H1 (cell line): ENCODE measurements around the gene LCE6A. TPM values are rescaled to one million over a fixed set of nuclear protein-coding genes. Genes with fewer than 3 reads are reported as not detected.

Experiments
- CTCF ChIA-PET: fragments of 300-600 bp; sonication (Branson Sonifier 250); formaldehyde crosslinking; loops from one replicate; lab custom pipeline; 2021; ENCODE audit not compliant: partially characterized antibody; lab: Charles Lee
- POLR2A ChIA-PET: fragments of 300-600 bp; sonication (Branson Sonifier 250); formaldehyde crosslinking; loops from one replicate; lab custom pipeline; 2021; ENCODE audit warnings: inconsistent platforms; ENCODE audit not compliant: partially characterized antibody; lab: Charles Lee
- DNase-seq, 2 experiments: peaks; one replicate each; pipeline versions ENCODE4 v3.0.0 to v3.0.0-alpha.2; 2010 to 2022; ENCODE audit warnings: low spot score in 2 of 2, low read depth in 1 of 2, mixed read lengths in 1 of 2
- FAIRE-seq: peaks from 2 replicates; lab custom pipeline; 2011; peaks lifted over from hg19 to GRCh38; lab: Jason Lieb, UNC
- H2AFZ ChIP-seq: 2 replicates; pipeline ENCODE4 v1.8.1; 2012; ENCODE audit warnings: low read length, inconsistent platforms
- H2AK5ac ChIP-seq: 2 replicates; pipeline ENCODE4 v1.6.1; 2013; ENCODE audit warnings: low read depth, low read length
- H2BK120ac ChIP-seq: replicated peaks from 2 replicates; pipeline ENCODE3; 2013; ENCODE audit warnings: low read depth, low read length, inconsistent platforms
- H2BK12ac ChIP-seq: 2 replicates; pipeline ENCODE4 v1.6.1; 2013; ENCODE audit warnings: low read depth, low read length
- H2BK15ac ChIP-seq: 2 replicates; pipeline ENCODE4 v1.6.1; 2013; ENCODE audit warnings: low read length
- H2BK20ac ChIP-seq: 2 replicates; pipeline ENCODE4 v1.6.1; 2013; ENCODE audit warnings: low read length
- H2BK5ac ChIP-seq: 2 replicates; pipeline ENCODE4 v1.6.1; 2013; ENCODE audit warnings: low read depth, low read length
- H3K14ac ChIP-seq: 2 replicates; pipeline ENCODE4 v1.6.1; 2013; ENCODE audit warnings: inconsistent platforms; ENCODE audit not compliant: insufficient read length
- H3K18ac ChIP-seq: 2 replicates; pipeline ENCODE4 v1.6.1; 2013; ENCODE audit warnings: low read length; ENCODE audit errors: extremely low read depth
- H3K23ac ChIP-seq: 2 replicates; pipeline ENCODE4 v1.6.1; 2013; ENCODE audit warnings: inconsistent platforms; ENCODE audit not compliant: insufficient read length
- H3K23me2 ChIP-seq: 2 replicates; pipeline ENCODE4 v1.6.1; 2013; ENCODE audit warnings: low read depth, low read length
- H3K27ac ChIP-seq: 2 replicates; pipeline ENCODE4 v1.6.1; 2011; ENCODE audit warnings: low read depth, low read length, inconsistent platforms
- H3K27me3 ChIP-seq, 4 experiments: replicated peaks in 1 of 4; 1 replicate in 1 of 4; 2 replicates in 3 of 4; pipeline versions ENCODE4 v1.6.1 to v1.8.1; 2011 to 2013; ENCODE audit warnings: low read length in 3 of 4, mild to moderate bottlenecking in 3 of 4, inconsistent platforms in 2 of 4, mixed read lengths in 2 of 4, moderate library complexity in 1 of 4; ENCODE audit not compliant: control insufficient read depth in 3 of 4, insufficient read depth in 3 of 4; ENCODE audit errors: extremely low read depth in 1 of 4
- H3K36me3 ChIP-seq, 4 experiments: 2 replicates each; pipeline versions ENCODE4 v1.6.1 to v1.8.1; 2011 to 2013; ENCODE audit warnings: mild to moderate bottlenecking in 4 of 4, low read length in 3 of 4, moderate library complexity in 2 of 4, control low read depth in 1 of 4, inconsistent platforms in 1 of 4; ENCODE audit not compliant: insufficient read depth in 4 of 4, control insufficient read depth in 2 of 4
- H3K4ac ChIP-seq: replicated peaks from 2 replicates; pipeline ENCODE3; 2013; ENCODE audit warnings: low read length, low read depth, mixed read lengths, inconsistent platforms; ENCODE audit not compliant: insufficient read length
- H3K4me1 ChIP-seq, 4 experiments: replicated peaks in 1 of 4; 1 replicate in 1 of 4; 2 replicates in 3 of 4; pipeline versions ENCODE4 v1.6.1 to v1.8.1; 2011 to 2013; ENCODE audit warnings: low read length in 3 of 4, inconsistent platforms in 2 of 4, mixed read lengths in 1 of 4; ENCODE audit not compliant: insufficient read depth in 4 of 4, control insufficient read depth in 3 of 4
- H3K4me2 ChIP-seq, 2 experiments: 2 replicates each; pipeline versions ENCODE4 v1.6.1 to v1.8.1; 2011 to 2013; ENCODE audit warnings: low read depth in 2 of 2, low read length in 2 of 2, control low read depth in 1 of 2, inconsistent platforms in 1 of 2, mild to moderate bottlenecking in 1 of 2; ENCODE audit not compliant: insufficient read depth in 1 of 2
- H3K4me3 ChIP-seq, 4 experiments: fragments of 200-600, 300-600 bp in 1 of 4; sonication (generic), shearing (Covaris generic), sonication (Bioruptor Twin) in 1 of 4; 2 replicates each; pipeline versions ENCODE4 v1.5.1 to v1.8.1; 2011 to 2016; ENCODE audit warnings: low read length in 4 of 4, low read depth in 3 of 4, control low read depth in 2 of 4, inconsistent platforms in 2 of 4, mild to moderate bottlenecking in 2 of 4, mixed read lengths in 1 of 4, moderate library complexity in 1 of 4; ENCODE audit not compliant: insufficient read depth in 2 of 4; ENCODE audit errors: extremely low read depth in 1 of 4
- H3K56ac ChIP-seq: replicated peaks from 2 replicates; pipeline ENCODE3; 2013; ENCODE audit warnings: low read depth, mild to moderate bottlenecking, mixed read lengths, low read length, inconsistent platforms; ENCODE audit not compliant: insufficient read length
- H3K79me1 ChIP-seq: 2 replicates; pipeline ENCODE4 v1.6.1; 2013; ENCODE audit warnings: low read depth, low read length, control low read depth
- H3K79me2 ChIP-seq, 2 experiments: 2 replicates each; pipeline versions ENCODE4 v1.6.1 to v1.8.1; 2012 to 2013; ENCODE audit warnings: low read length in 2 of 2, mild to moderate bottlenecking in 2 of 2, inconsistent platforms in 1 of 2; ENCODE audit not compliant: insufficient read depth in 2 of 2, control insufficient read depth in 1 of 2
- H3K9ac ChIP-seq, 4 experiments: replicated peaks in 1 of 4; 1 replicate in 1 of 4; 2 replicates in 3 of 4; pipeline versions ENCODE4 v1.6.1 to v1.8.1; 2011 to 2013; ENCODE audit warnings: low read depth in 3 of 4, low read length in 3 of 4, control low read depth in 2 of 4, mild to moderate bottlenecking in 2 of 4, moderate library complexity in 2 of 4, inconsistent platforms in 1 of 4; ENCODE audit errors: extremely low read depth in 1 of 4
- H3K9me3 ChIP-seq, 2 experiments: 2 replicates each; pipeline versions ENCODE4 v1.6.1 to v1.8.1; 2012 to 2013; ENCODE audit warnings: mild to moderate bottlenecking in 2 of 2, moderate library complexity in 2 of 2, control low read depth in 1 of 2, inconsistent platforms in 1 of 2, low read depth in 1 of 2, low read length in 1 of 2, mixed read lengths in 1 of 2; ENCODE audit not compliant: insufficient read depth in 2 of 2
- H4K20me1 ChIP-seq, 2 experiments: replicated peaks in 1 of 2; 2 replicates each; pipeline versions ENCODE3 to v1.8.1; 2011 to 2013; ENCODE audit warnings: inconsistent platforms in 2 of 2, low read length in 2 of 2, mild to moderate bottlenecking in 1 of 2; ENCODE audit not compliant: insufficient read depth in 2 of 2, control insufficient read depth in 1 of 2
- H4K5ac ChIP-seq: 2 replicates; pipeline ENCODE4 v1.6.1; 2013; ENCODE audit warnings: low read length, low read depth, mixed read lengths, inconsistent platforms; ENCODE audit not compliant: insufficient read length
- H4K8ac ChIP-seq: 2 replicates; pipeline ENCODE4 v1.8.0; 2013; ENCODE audit warnings: mild to moderate bottlenecking, moderate library complexity, low read length, inconsistent platforms; ENCODE audit not compliant: insufficient read depth; ENCODE audit errors: extremely low read depth
- H4K91ac ChIP-seq: replicated peaks from 2 replicates; pipeline ENCODE3; 2013; ENCODE audit warnings: low read length, mixed read lengths, inconsistent platforms; ENCODE audit not compliant: insufficient read length
- BCL11A ChIP-seq, 2 experiments: IDR thresholded peaks; one replicate each; pipeline ENCODE4 v1.6.1; 2011; ENCODE audit warnings: low read depth in 2 of 2, low read length in 2 of 2, mild to moderate bottlenecking in 2 of 2
- CHD1 ChIP-seq: IDR thresholded peaks from 2 replicates; pipeline ENCODE4 v1.6.1; 2012; ENCODE audit warnings: low read depth, low read length, improper control_type of control experiment
- CTBP2 ChIP-seq: IDR thresholded peaks from 2 replicates; pipeline ENCODE4 v1.7.0; 2011; ENCODE audit warnings: borderline replicate concordance, mild to moderate bottlenecking, moderate library complexity, mixed read lengths, low read length; ENCODE audit not compliant: insufficient read depth, insufficient read length
- CTCF ChIP-seq, 3 experiments: IDR thresholded peaks; 1 replicate in 2 of 3; 2 replicates in 1 of 3; pipeline versions ENCODE4 v1.5.1 to v1.6.1; 2011; ENCODE audit warnings: low read length in 3 of 3, mild to moderate bottlenecking in 3 of 3, inconsistent platforms in 2 of 3, low read depth in 1 of 3, moderate library complexity in 1 of 3; ENCODE audit not compliant: insufficient read depth in 1 of 3; ENCODE audit errors: control extremely low read depth in 1 of 3
- EZH2 ChIP-seq: fragments of 200-600 bp; sonication (generic); IDR thresholded peaks from 2 replicates; pipeline ENCODE4 v1.7.1; 2012; ENCODE audit warnings: low read depth, mild to moderate bottlenecking, moderate library complexity, low read length, inconsistent platforms; ENCODE audit not compliant: severe bottlenecking
- HDAC6 ChIP-seq: IDR thresholded peaks from one replicate; pipeline ENCODE4 v1.7.1; 2012; ENCODE audit warnings: low read depth, mild to moderate bottlenecking, inconsistent platforms, low read length, moderate library complexity
- KDM1A ChIP-seq: fragments of 200-600, 300-600 bp; sonication (generic); IDR thresholded peaks from 2 replicates; pipeline ENCODE4 v1.7.1; 2016; ENCODE audit warnings: mild to moderate bottlenecking, low read length, borderline replicate concordance
- MAX ChIP-seq: IDR thresholded peaks from 2 replicates; pipeline ENCODE4 v1.6.1; 2012; ENCODE audit warnings: inconsistent platforms
- SIX5 ChIP-seq: IDR thresholded peaks from 2 replicates; pipeline ENCODE4 v1.6.1; 2011; ENCODE audit warnings: mild to moderate bottlenecking, low read depth, low read length
- TAF7 ChIP-seq: optimal IDR thresholded peaks from 2 replicates; pipeline ENCODE3; 2011; ENCODE audit warnings: low read depth, mild to moderate bottlenecking, inconsistent platforms, low read length, moderate library complexity, borderline replicate concordance
- WGBS, 2 experiments: shearing (Covaris generic) in 1 of 2; methylation state at CpG; one replicate each; pipeline versions ENCODE4 v1.1.6 to v1.1.7; 2013 to 2015; ENCODE audit warnings: low lambda C conversion rate in 2 of 2, mixed read lengths in 2 of 2, inconsistent platforms in 1 of 2, low coverage in 1 of 2, missing lambda C conversion rate in 1 of 2; ENCODE audit not compliant: insufficient replicate concordance in 2 of 2, insufficient coverage in 1 of 2, insufficient read length in 1 of 2; ENCODE audit errors: extremely low coverage in 1 of 2, missing lambda C conversion rate in 1 of 2; 5-methylcytosine and 5-hydroxymethylcytosine counted together
- polyA plus RNA-seq, 7 experiments: library from polyadenylated mRNA; depleted of rRNA in 3 of 7; stranded (reverse) in 5 of 7; unstranded in 2 of 7; fragments of >200 nt in 5 of 7; fragments of 200-250 nt in 2 of 7; gene quantifications; 1 replicate in 5 of 7; 2 replicates in 1 of 7; 4 replicates in 1 of 7; pipeline versions ENCODE4 v1.2.1 to v1.2.3, GENCODE V29; 2011 to 2013; ENCODE audit warnings: missing spikeins in 2 of 7, mixed read lengths in 2 of 7
- total RNA-seq: library from RNA; stranded (reverse); fragmentation: NEBNext Ultra II Directional; extraction: Animal tissue kit (Norgen Biotek cat#: 25700); gene quantifications from 2 replicates; pipeline ENCODE4 v1.2.1, GENCODE V29; 2021

Gene LCE6A
- total and polyA plus RNA-seq, 2 of the 8 experiments (the other 6 are each of a cell fraction or from before 2014, with no cell fraction given), result not detected

GRCh38 chr1:152796421-152796820 lies 46.2 kb upstream of the LCE6A start, which contains the start of gene LCE1D:
TSS of gene LCE1D (plus strand) at chr1:152796721. CDS start at chr1:152797795, 1,074 bp downstream.
- no CpG with 5 or more reads among the region's 3 CpGs for WGBS, 2 experiments
- POLR2A ChIA-PET, result no interaction called here
- no peak within 1 kb of the TSS for H4K5ac ChIP-seq
- no peak for TF ChIP-seq KDM1A
- TF ChIP-seq MAX, result no peak
- no peak for TF ChIP-seq EZH2
- no peak for TF ChIP-seq SIX5
- no peak for TF ChIP-seq HDAC6
- TF ChIP-seq BCL11A (IDR thresholded peaks at IDR 0.05; ENCODE audit: low read depth in 2 of 2, low read length in 2 of 2), result no peak
- no peak for TF ChIP-seq CTBP2
- no peak for TF ChIP-seq CHD1
- TF ChIP-seq TAF7, result no peak
- no peak for TF ChIP-seq CTCF (IDR thresholded peaks at IDR 0.05; ENCODE audit: control extremely low read depth in 1 of 3, insufficient read depth in 1 of 3, low read depth in 1 of 3, low read length in 3 of 3)

More at GRCh38 chr1:152796421-152796820, 46.2 kb upstream of the LCE6A start, which contains the start of gene LCE1D:
- H3K4me2 ChIP-seq, result no peak within 1 kb of the TSS
- no peak within 1 kb of the TSS for H2BK5ac ChIP-seq
- DNase-seq (no peak), FAIRE-seq (no peak)
- no peak within 1 kb of the TSS for H4K91ac ChIP-seq
- peaks cover 25 to 47% of the 10 kb centered on the region in 2 experiments for H3K9me3 ChIP-seq
- no peak within 1 kb of the TSS for H3K56ac ChIP-seq
- H3K79me1 ChIP-seq, result no peaks in the 10 kb centered on the region
- no peak within 1 kb of the TSS for H2BK120ac ChIP-seq
- CTCF ChIA-PET, result interaction anchor here (0.6 kb wide), 1 partner anchor 424 kb away, joined by 3 read pairs; no protein-coding TSS in a partner anchor
- H3K27me3 ChIP-seq, result no peaks in the 10 kb centered on the region
- H4K8ac ChIP-seq, result no peak within 1 kb of the TSS
- no peak within 1 kb of the TSS for H3K9ac ChIP-seq
- no peaks in the 10 kb centered on the region for H4K20me1 ChIP-seq
- no peak within 1 kb of the TSS for H3K4ac ChIP-seq
- H3K18ac ChIP-seq, result no peak within 1 kb of the TSS
- no peak within 1 kb of the TSS for H3K14ac ChIP-seq
- H2BK20ac ChIP-seq, result no peak within 1 kb of the TSS
- no peak within 1 kb of the TSS for H3K23ac ChIP-seq
- no peak within 1 kb of the TSS for H2BK12ac ChIP-seq
- no peak within 1 kb of the TSS for H2BK15ac ChIP-seq
- H3K23me2 ChIP-seq, result no peaks in the 10 kb centered on the region
- H3K36me3 ChIP-seq, result no peaks in the 10 kb centered on the region
- H2AK5ac ChIP-seq, result no peak within 1 kb of the TSS
- no peak within 1 kb of the TSS for H3K27ac ChIP-seq
- H3K4me3 ChIP-seq, result no peak within 1 kb of the TSS
- no peaks in the 10 kb centered on the region for H3K79me2 ChIP-seq
- H2AFZ ChIP-seq, result no peak within 1 kb of the TSS
- H3K4me1 ChIP-seq, result no peaks in the 10 kb centered on the region
